WTC11 (cell line): ENCODE data around the gene ATF6B.

ENCODE experiments used
- ATF1 ChIP-seq: sonication (generic); formaldehyde crosslinking; IDR thresholded peaks from 2 replicates; pipeline ENCODE4 v1.8.1; 2023; ENCODE audit warnings: mild to moderate bottlenecking, moderate library complexity, missing genetic modification reagents
- CTCF ChIP-seq: fragments of 200-600 bp; IDR thresholded peaks from 2 replicates; pipeline ENCODE4 v1.8.0; 2022; ENCODE audit warnings: antibody characterized with exemption
- E2F4 ChIP-seq: sonication (generic); formaldehyde crosslinking; IDR thresholded peaks from 2 replicates; pipeline ENCODE4 v1.8.1; 2022; ENCODE audit warnings: low read depth, mild to moderate bottlenecking, moderate library complexity, missing genetic modification reagents, borderline replicate concordance
- ETV6 ChIP-seq: sonication (generic); formaldehyde crosslinking; IDR thresholded peaks from 2 replicates; pipeline ENCODE4 v1.8.1; 2022; ENCODE audit warnings: mild to moderate bottlenecking, missing genetic modification reagents
- SP1 ChIP-seq: sonication (generic); formaldehyde crosslinking; conservative IDR thresholded peaks from 2 replicates; pipeline ENCODE4 v1.8.1; 2022; ENCODE audit warnings: missing genetic modification reagents
- STAT6 ChIP-seq: sonication (generic); formaldehyde crosslinking; conservative IDR thresholded peaks from 2 replicates; pipeline ENCODE4 v1.8.1; 2023; ENCODE audit warnings: mild to moderate bottlenecking, low read depth, missing genetic modification reagents, moderate library complexity
- TEAD4 ChIP-seq: sonication (generic); formaldehyde crosslinking; IDR thresholded peaks from 2 replicates; pipeline ENCODE4 v1.8.0; 2022; ENCODE audit warnings: mild to moderate bottlenecking, missing genetic modification reagents
- ZNF416 ChIP-seq: fragments of 250-450 bp; sonication (Bioruptor Pico); IDR thresholded peaks from 2 replicates; pipeline ENCODE4 v1.9.0; 2021; ENCODE audit warnings: mild to moderate bottlenecking, inconsistent platforms
- ZNF512 ChIP-seq: sonication (generic); formaldehyde crosslinking; IDR thresholded peaks from 2 replicates; pipeline ENCODE4 v1.8.1; 2022; ENCODE audit warnings: missing genetic modification reagents, borderline replicate concordance

- TF ChIP-seq CTCF, result no peak
- no peak for TF ChIP-seq ZNF512
- TF ChIP-seq TEAD4 (CRISPR knock-in tag), result no peak
- TF ChIP-seq ATF1 (CRISPR knock-in tag), result no peak
- no peak for TF ChIP-seq ETV6 (CRISPR knock-in tag)
- no peak for TF ChIP-seq STAT6 (CRISPR knock-in tag)
- no peak for TF ChIP-seq ZNF416 (CRISPR knock-in tag)
- no peak for TF ChIP-seq E2F4 (CRISPR knock-in tag)
- TF ChIP-seq SP1, result no peak
Observed at GRCh38 chr6:32082935-32083334, 45.1 kb downstream of the ATF6B start.
